ENCODE results near the gene HAUS7. TPM values are rescaled to one million over a fixed set of nuclear protein-coding genes. Genes with fewer than 3 reads are reported as not detected.

The HAUS7 gene
- total RNA-seq, 4 donors from 2014 or later: 20.7 to 46.8 (median 27.7) TPM

- Histone ChIP-seq H3K36me3 (no peaks in the 10 kb centered on the region), H3K9me3 (no peaks in the 10 kb centered on the region), H3K27me3 (no peaks in the 10 kb centered on the region), H3K4me3 (replicated peaks in 1 of 3) (no peak overlapping the region), H3K27ac (no peak overlapping the region), H3K4me1 (no peaks in the 10 kb centered on the region)
- WGBS, 2 donors: 64 to 66% methylated on average over 9 of the region's 9 CpGs
- TF ChIP-seq POLR2A (IDR thresholded peaks at IDR 0.05) (no peak), CTCF (IDR thresholded peaks at IDR 0.05) (no peak)
- intact Hi-C loops (cut with DNase I): no loop called here
- DNase-seq: no peak
These were observed 45.7 kb upstream of the HAUS7 start for GRCh38 chrX:153516073-153516472.

GRCh38 chrX:153515435-153515834 is 45.1 kb upstream of the HAUS7 start:
- H3K4me3 ChIP-seq (replicated peaks in 1 of 3): no peak overlapping the region
- TF ChIP-seq POLR2A (IDR thresholded peaks at IDR 0.05) (no peak), CTCF (IDR thresholded peaks at IDR 0.05) (no peak)
- WGBS, 2 donors: 64 to 92% methylated on average over 2 to 3 of the region's 8 CpGs
- H3K36me3 ChIP-seq: no peaks in the 10 kb centered on the region
- H3K9me3 ChIP-seq: no peaks in the 10 kb centered on the region
- DNase-seq: no peak
- intact Hi-C loops (cut with DNase I): no loop called here
- no peaks in the 10 kb centered on the region for H3K4me1 ChIP-seq
- H3K27ac ChIP-seq: no peak overlapping the region
- H3K27me3 ChIP-seq: no peaks in the 10 kb centered on the region

GRCh38 chrX:153514259-153514658 is 43.9 kb upstream of the HAUS7 start:
- Histone ChIP-seq H3K4me3 (replicated peaks in 1 of 3) (no peak overlapping the region), H3K27ac (no peak overlapping the region), H3K27me3 (no peaks in the 10 kb centered on the region), H3K36me3 (no peaks in the 10 kb centered on the region), H3K9me3 (no peaks in the 10 kb centered on the region), H3K4me1 (no peaks in the 10 kb centered on the region)
- TF ChIP-seq CTCF (IDR thresholded peaks at IDR 0.05): no peak
- no peak for TF ChIP-seq POLR2A (IDR thresholded peaks at IDR 0.05)
- WGBS, 2 donors: 77 to 83% methylated on average over 8 to 9 of the region's 9 CpGs
- no peak for DNase-seq
- intact Hi-C loops (cut with DNase I): no loop called here

- 67 to 73% methylated on average over 4 to 5 of the region's 5 CpGs for WGBS, 2 donors
- Histone ChIP-seq H3K4me1 (no peaks in the 10 kb centered on the region), H3K36me3 (no peaks in the 10 kb centered on the region), H3K9me3 (no peaks in the 10 kb centered on the region), H3K27ac (no peak overlapping the region), H3K27me3 (no peaks in the 10 kb centered on the region), H3K4me3 (replicated peaks in 1 of 3) (no peak overlapping the region)
- intact Hi-C loops (cut with DNase I): no loop called here
- TF ChIP-seq CTCF (IDR thresholded peaks at IDR 0.05): no peak
- no peak for TF ChIP-seq POLR2A (IDR thresholded peaks at IDR 0.05)
- no peak for DNase-seq
These were observed 42.9 kb upstream of the HAUS7 start for GRCh38 chrX:153513265-153513664.

GRCh38 chrX:153512501-153512893 is 42.1 kb upstream of the HAUS7 start:
- Histone ChIP-seq H3K4me3 (replicated peaks in 1 of 3) (no peak overlapping the region), H3K36me3 (no peaks in the 10 kb centered on the region), H3K9me3 (no peaks in the 10 kb centered on the region), H3K27me3 (no peaks in the 10 kb centered on the region), H3K4me1 (no peaks in the 10 kb centered on the region), H3K27ac (no peak overlapping the region)
- intact Hi-C loops (cut with DNase I): no loop called here
- no peak for DNase-seq
- 58 to 63% methylated on average over 3 of the region's 3 CpGs for WGBS, 2 donors
- TF ChIP-seq POLR2A (IDR thresholded peaks at IDR 0.05): no peak
- no peak for TF ChIP-seq CTCF (IDR thresholded peaks at IDR 0.05)

Data from thyroid gland (tissue), 4 donors.